PC-9 (cell line): ENCODE data around the gene CALD1. TPM values are rescaled to one million over a fixed set of nuclear protein-coding genes. Genes with fewer than 3 reads are reported as not detected.

ENCODE experiments used
- BruUV-seq: library from RNA; stranded (reverse); fragments of 400-500 nt; replicated peaks from 2 replicates; lab custom pipeline; 2021; lab: Mats Ljungman, UMichigan
- CTCF ChIA-PET: fragments of 300-600 bp; sonication (Branson Sonifier 250); formaldehyde crosslinking; loops from one replicate; lab custom pipeline; 2022; ENCODE audit warnings: antibody characterized with exemption; lab: Charles Lee
- POLR2A ChIA-PET: fragments of 300-600 bp; sonication (Branson Sonifier 250); formaldehyde crosslinking; loops from one replicate; lab custom pipeline; 2022; ENCODE audit warnings: antibody characterized with exemption; ENCODE audit not compliant: unreplicated experiment; lab: Charles Lee
- DNase-seq, 2 experiments: peaks; one replicate each; pipeline versions ENCODE4 v3.0.0 to v3.0.0-alpha.2; 2015 to 2022; ENCODE audit warnings: mixed read lengths in 1 of 2
- H2AFZ ChIP-seq: fragments of 200-600 bp; sonication (generic); 2 replicates; pipeline ENCODE4 v1.8.1; 2017; ENCODE audit warnings: antibody characterized with exemption
- H3F3A ChIP-seq: fragments of 200-600 bp; sonication (generic); 2 replicates; pipeline ENCODE4 v1.8.1; 2017; ENCODE audit warnings: antibody characterized with exemption, mild to moderate bottlenecking, low read depth; ENCODE audit not compliant: insufficient read depth
- H3K27ac ChIP-seq: fragments of 200-600 bp; sonication (generic); 2 replicates; pipeline ENCODE4 v1.6.1; 2016; ENCODE audit warnings: mixed run types
- H3K27me3 ChIP-seq: fragments of 200-600 bp; sonication (generic); 2 replicates; pipeline ENCODE4 v1.6.1; 2016; ENCODE audit warnings: low read depth, mixed run types; ENCODE audit not compliant: insufficient read depth
- H3K36me3 ChIP-seq: fragments of 200-600 bp; sonication (generic); 2 replicates; pipeline ENCODE4 v1.6.1; 2016; ENCODE audit warnings: low read depth, mixed run types
- H3K4me1 ChIP-seq: fragments of 200-600 bp; sonication (generic); replicated peaks from 2 replicates; pipeline ENCODE4 v1.6.1; 2016; ENCODE audit warnings: mixed run types; ENCODE audit not compliant: insufficient read depth
- H3K4me2 ChIP-seq: fragments of 200-600 bp; sonication (generic); 2 replicates; pipeline ENCODE4 v1.6.1; 2017; ENCODE audit warnings: mixed run types
- H3K4me3 ChIP-seq: fragments of 200-600 bp; sonication (generic); 2 replicates; pipeline ENCODE4 v1.6.1; 2016; ENCODE audit warnings: mixed run types
- H3K79me2 ChIP-seq: fragments of 200-600 bp; sonication (generic); 2 replicates; pipeline ENCODE4 v1.6.1; 2017; ENCODE audit warnings: low read depth, mixed run types
- H3K9me2 ChIP-seq: fragments of 200-600 bp; sonication (generic); 2 replicates; pipeline ENCODE4 v1.8.1; 2017; ENCODE audit warnings: mild to moderate bottlenecking; ENCODE audit not compliant: insufficient read depth
- H3K9me3 ChIP-seq: fragments of 200-600 bp; sonication (generic); 2 replicates; pipeline ENCODE4 v1.8.1; 2016; ENCODE audit warnings: low read depth; ENCODE audit not compliant: insufficient read depth
- H4K20me1 ChIP-seq: fragments of 200-600 bp; sonication (generic); 2 replicates; pipeline ENCODE4 v1.8.1; 2017; ENCODE audit not compliant: insufficient read depth
- CTCF ChIP-seq: fragments of 200-600 bp; sonication (generic); conservative IDR thresholded peaks from 2 replicates; pipeline ENCODE4 v1.6.1; 2017; ENCODE audit warnings: mixed run types, antibody characterized with exemption, mild to moderate bottlenecking, moderate library complexity
- EZH2 ChIP-seq: fragments of 200-600 bp; sonication (generic); IDR thresholded peaks from 2 replicates; pipeline ENCODE4 v1.8.0; 2017; ENCODE audit warnings: antibody characterized with exemption, low read depth
- intact Hi-C: fragments of 100-400 bp; cut with micrococcal nuclease; formaldehyde crosslinking; loops from one replicate; pipeline ENCODE4 v1.10.0; 2022; ENCODE audit not compliant: unreplicated experiment
- total RNA-seq: library from RNA; stranded (reverse); gene quantifications from 2 replicates; pipeline ENCODE4 v1.2.3, GENCODE V29; 2021

Gene CALD1
- total RNA-seq, 1 experiment from 2014 or later = 84.4 TPM

- TF ChIP-seq EZH2 (no peak), CTCF (no peak)
- no peaks in the 10 kb centered on the region for H3K27me3 ChIP-seq
- no peak overlapping the region for H2AFZ ChIP-seq
- no peak for DNase-seq
- H3K4me1 ChIP-seq = no peaks in the 10 kb centered on the region
- no peak overlapping the region for H3K27ac ChIP-seq
- no peaks in the 10 kb centered on the region for H3K79me2 ChIP-seq
- peaks cover 4% of the 10 kb centered on the region; the same call in 1 of the 2 replicates for H3K36me3 ChIP-seq
- H3K9me2 ChIP-seq = no peaks in the 10 kb centered on the region; the same call in 1 of the 2 replicates
- intact Hi-C loops = no loop called here
- no TSS peak for BruUV-seq
- ChIA-PET CTCF (no interaction called here), POLR2A (no interaction called here)
- no peak overlapping the region for H3K4me3 ChIP-seq
- no peaks in the 10 kb centered on the region for H3K9me3 ChIP-seq
- H3K4me2 ChIP-seq = no peak overlapping the region
- H4K20me1 ChIP-seq = no peaks in the 10 kb centered on the region
- H3F3A ChIP-seq = no peaks in the 10 kb centered on the region
Observed at GRCh38 chr7:134996097-134996550, 216.7 kb downstream of the CALD1 start.

GRCh38 chr7:134997214-134997885, 217.9 kb downstream of the CALD1 start:
- H2AFZ ChIP-seq = no peak overlapping the region
- H3K27ac ChIP-seq = no peak overlapping the region
- TF ChIP-seq EZH2 (no peak), CTCF (no peak)
- H3K9me3 ChIP-seq = no peaks in the 10 kb centered on the region
- no peaks in the 10 kb centered on the region for H3K27me3 ChIP-seq
- no peak for DNase-seq
- H3K4me2 ChIP-seq = no peak overlapping the region
- no peaks in the 10 kb centered on the region; the same call in 1 of the 2 replicates for H3K9me2 ChIP-seq
- POLR2A ChIA-PET = no interaction called here
- no peaks in the 10 kb centered on the region for H4K20me1 ChIP-seq
- no peaks in the 10 kb centered on the region for H3K4me1 ChIP-seq
- intact Hi-C loops = no loop called here
- H3F3A ChIP-seq = no peaks in the 10 kb centered on the region
- no TSS peak for BruUV-seq
- no peak overlapping the region for H3K4me3 ChIP-seq
- H3K79me2 ChIP-seq = no peaks in the 10 kb centered on the region
- H3K36me3 ChIP-seq = peaks cover 4% of the 10 kb centered on the region; the same call in 1 of the 2 replicates
- CTCF ChIA-PET = no interaction called here

- Histone ChIP-seq H3K79me2 (no peaks in the 10 kb centered on the region), H3K27ac (no peak overlapping the region), H3K27me3 (no peaks in the 10 kb centered on the region), H3K36me3 (peaks cover 4% of the 10 kb centered on the region; the same call in 1 of the 2 replicates), H2AFZ (no peak overlapping the region), H3K9me2 (peaks cover 3% of the 10 kb centered on the region), H3K4me1 (no peaks in the 10 kb centered on the region), H4K20me1 (no peaks in the 10 kb centered on the region), H3K4me2 (no peak overlapping the region), H3K9me3 (no peaks in the 10 kb centered on the region), H3K4me3 (no peak overlapping the region), H3F3A (no peaks in the 10 kb centered on the region)
- DNase-seq = no peak
- ChIA-PET POLR2A (no interaction called here), CTCF (no interaction called here)
- no TSS peak for BruUV-seq
- TF ChIP-seq CTCF = no peak
- TF ChIP-seq EZH2 = no peak
- intact Hi-C loops = no loop called here
Observed at GRCh38 chr7:134999136-134999535, 219.7 kb downstream of the CALD1 start.
